ENCODE results near the gene SPTSSB. TPM values are rescaled to one million over a fixed set of nuclear protein-coding genes. Genes with fewer than 3 reads are reported as not detected.

The SPTSSB gene
- total and polyA plus RNA-seq, 2 experiments from 2014 or later = not detected

DNA sequence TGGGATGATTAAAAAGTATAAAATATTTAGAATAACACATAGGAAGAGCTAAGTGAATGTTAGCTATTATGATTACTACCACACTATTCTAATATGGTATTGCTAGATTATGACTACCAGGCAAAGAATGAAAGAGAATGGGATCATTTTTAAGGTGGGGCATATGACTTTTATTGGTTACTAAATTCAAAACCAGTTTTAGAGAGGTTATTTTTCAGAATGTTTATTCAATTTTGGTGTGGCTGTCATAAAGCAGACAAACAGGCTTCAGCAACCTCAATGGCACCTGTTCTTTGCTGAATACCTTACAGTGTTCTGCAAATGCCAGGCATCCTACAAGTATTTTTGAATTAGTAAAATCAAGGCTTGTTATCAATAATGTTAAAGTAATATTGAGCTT, 12.8 kb downstream of the SPTSSB start:
- no peak overlapping the region for H3K4me2 ChIP-seq (ENCODE audit: unreplicated experiment)
- H3K27me3 ChIP-seq (replicated peaks; ENCODE audit: insufficient read depth) = peaks cover 22% of the 10 kb centered on the region
- in situ Hi-C loops (cut with MboI) = no loop called here
- no peak overlapping the region for H3K4me3 ChIP-seq
- H2AFZ ChIP-seq = no peak overlapping the region
- H4K20me1 ChIP-seq (ENCODE audit: insufficient read depth) = no peaks in the 10 kb centered on the region
- no peak overlapping the region for H3K9ac ChIP-seq
- no peak overlapping the region for H3K27ac ChIP-seq
- H3F3A ChIP-seq (ENCODE audit: insufficient read depth) = no peaks in the 10 kb centered on the region
- no peaks in the 10 kb centered on the region for H3K4me1 ChIP-seq (ENCODE audit: insufficient read depth)
- no peaks in the 10 kb centered on the region for H3K9me3 ChIP-seq (ENCODE audit: low read depth)
- H3K9me2 ChIP-seq (ENCODE audit: insufficient read depth) = no peaks in the 10 kb centered on the region
- DNase-seq = no peak
- H3K79me2 ChIP-seq (ENCODE audit: insufficient read depth) = no peaks in the 10 kb centered on the region
- H3K36me3 ChIP-seq (ENCODE audit: low read depth) = no peaks in the 10 kb centered on the region
- TF ChIP-seq EZH2phosphoT487 (IDR thresholded peaks at IDR 0.05; ENCODE audit: insufficient read depth, low read depth) (no peak), EZH2 (IDR thresholded peaks at IDR 0.05; ENCODE audit: insufficient read depth, poor library complexity, severe bottlenecking) (no peak)

- WGBS, 2 experiments (ENCODE audit: low coverage in 1 of 2, low lambda C conversion rate in 2 of 2, missing lambda C conversion rate in 2 of 2) = 30 to 35% methylated on average over 1 of the region's 1 CpG
- Histone ChIP-seq H4K20me1 (ENCODE audit: insufficient read depth) (no peaks in the 10 kb centered on the region), H3K27me3 (replicated peaks; ENCODE audit: insufficient read depth) (peaks cover 36% of the 10 kb centered on the region), H3F3A (ENCODE audit: insufficient read depth) (no peaks in the 10 kb centered on the region), H3K79me2 (ENCODE audit: insufficient read depth) (no peaks in the 10 kb centered on the region), H3K4me2 (ENCODE audit: unreplicated experiment) (no peak overlapping the region), H3K4me1 (ENCODE audit: insufficient read depth) (no peaks in the 10 kb centered on the region), H2AFZ (no peak overlapping the region), H3K27ac (no peak overlapping the region), H3K9me2 (ENCODE audit: insufficient read depth) (no peaks in the 10 kb centered on the region), H3K9ac (no peak overlapping the region), H3K9me3 (ENCODE audit: low read depth) (no peaks in the 10 kb centered on the region), H3K36me3 (ENCODE audit: low read depth) (no peaks in the 10 kb centered on the region), H3K4me3 (no peak overlapping the region)
- TF ChIP-seq EZH2 (IDR thresholded peaks at IDR 0.05; ENCODE audit: insufficient read depth, poor library complexity, severe bottlenecking) (no peak), EZH2phosphoT487 (IDR thresholded peaks at IDR 0.05; ENCODE audit: insufficient read depth, low read depth) (no peak)
- DNase-seq = no peak
- in situ Hi-C loops (cut with MboI) = no loop called here
Measured at GRCh38 chr3:161356287-161356686, 15.0 kb downstream of the SPTSSB start.

DNA sequence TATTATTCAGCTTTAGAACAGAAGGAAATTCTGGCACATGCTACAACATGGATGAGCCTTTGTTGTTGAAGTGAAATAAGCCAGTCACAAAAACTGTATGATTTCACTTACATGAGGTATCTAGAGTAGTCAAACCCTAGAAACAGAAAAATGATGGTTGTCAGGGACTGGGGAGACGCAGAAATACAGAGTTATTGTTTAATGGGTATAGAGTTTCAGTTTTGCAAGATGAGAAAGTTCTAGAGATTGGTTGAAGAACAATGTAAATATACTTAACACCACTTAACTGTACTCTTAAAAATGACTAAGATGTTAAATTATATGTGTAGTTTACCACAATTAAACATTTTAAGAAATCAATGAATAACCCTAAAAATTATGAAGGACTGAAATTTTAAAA, 15.8 kb downstream of the SPTSSB start:
- H3K4me3 ChIP-seq = no peak overlapping the region
- 24 to 48% methylated on average over 1 of the region's 1 CpG for WGBS, 2 experiments (ENCODE audit: low coverage in 1 of 2, low lambda C conversion rate in 2 of 2, missing lambda C conversion rate in 2 of 2)
- in situ Hi-C loops (cut with MboI) = no loop called here

DNA sequence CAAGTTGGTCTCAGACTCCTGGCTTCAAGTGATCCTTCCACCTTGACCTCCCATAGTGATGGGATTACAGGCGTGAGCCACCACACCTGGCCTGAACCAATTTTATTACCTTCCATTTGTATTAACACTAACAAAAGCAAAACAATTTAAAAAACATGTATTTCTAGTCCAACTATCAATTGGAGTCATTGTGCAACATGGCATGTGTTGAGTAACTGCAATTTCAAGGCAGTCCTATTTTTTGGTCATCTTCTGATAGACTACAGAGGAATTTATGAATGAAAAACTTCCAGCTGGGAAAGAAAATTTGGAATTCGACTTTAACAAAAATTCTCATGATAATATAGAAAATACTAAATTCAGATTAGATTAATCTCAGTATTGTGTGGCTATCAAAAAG, 16.8 kb downstream of the SPTSSB start:
- TF ChIP-seq EZH2phosphoT487 (IDR thresholded peaks at IDR 0.05; ENCODE audit: insufficient read depth, low read depth) (no peak), EZH2 (IDR thresholded peaks at IDR 0.05; ENCODE audit: insufficient read depth, poor library complexity, severe bottlenecking) (no peak)
- Histone ChIP-seq H3K27ac (no peak overlapping the region), H3K36me3 (ENCODE audit: low read depth) (no peaks in the 10 kb centered on the region), H3K4me3 (no peak overlapping the region), H2AFZ (no peak overlapping the region), H3F3A (ENCODE audit: insufficient read depth) (peaks cover 8% of the 10 kb centered on the region), H3K4me2 (ENCODE audit: unreplicated experiment) (no peak overlapping the region), H3K4me1 (ENCODE audit: insufficient read depth) (peaks cover 3% of the 10 kb centered on the region), H3K9me2 (ENCODE audit: insufficient read depth) (no peaks in the 10 kb centered on the region), H3K9ac (no peak overlapping the region), H3K9me3 (ENCODE audit: low read depth) (no peaks in the 10 kb centered on the region), H3K27me3 (replicated peaks; ENCODE audit: insufficient read depth) (peaks cover 30% of the 10 kb centered on the region), H3K79me2 (ENCODE audit: insufficient read depth) (no peaks in the 10 kb centered on the region), H4K20me1 (ENCODE audit: insufficient read depth) (no peaks in the 10 kb centered on the region)
- in situ Hi-C loops (cut with MboI) = no loop called here
- 8 to 11% methylated on average over 2 of the region's 2 CpGs for WGBS, 2 experiments (ENCODE audit: low coverage in 1 of 2, low lambda C conversion rate in 2 of 2, missing lambda C conversion rate in 2 of 2)
- peak; percentile 9 for DNase-seq

More for the DNA sequence above, 15.8 kb downstream of the SPTSSB start:
- H3K27ac ChIP-seq = no peak overlapping the region
- H2AFZ ChIP-seq = no peak overlapping the region
- no peak for DNase-seq
- H3K36me3 ChIP-seq (ENCODE audit: low read depth) = no peaks in the 10 kb centered on the region
- no peak overlapping the region for H3K9ac ChIP-seq
- no peaks in the 10 kb centered on the region for H3K9me3 ChIP-seq (ENCODE audit: low read depth)
- TF ChIP-seq EZH2 (IDR thresholded peaks at IDR 0.05; ENCODE audit: insufficient read depth, poor library complexity, severe bottlenecking) (no peak), EZH2phosphoT487 (IDR thresholded peaks at IDR 0.05; ENCODE audit: insufficient read depth, low read depth) (no peak)
- H3K9me2 ChIP-seq (ENCODE audit: insufficient read depth) = no peaks in the 10 kb centered on the region
- H3K27me3 ChIP-seq (replicated peaks; ENCODE audit: insufficient read depth) = peaks cover 30% of the 10 kb centered on the region
- no peak overlapping the region for H3K4me2 ChIP-seq (ENCODE audit: unreplicated experiment)
- H3K79me2 ChIP-seq (ENCODE audit: insufficient read depth) = no peaks in the 10 kb centered on the region
- no peaks in the 10 kb centered on the region for H3F3A ChIP-seq (ENCODE audit: insufficient read depth)
- H4K20me1 ChIP-seq (ENCODE audit: insufficient read depth) = no peaks in the 10 kb centered on the region
- H3K4me1 ChIP-seq (ENCODE audit: insufficient read depth) = no peaks in the 10 kb centered on the region

DNA sequence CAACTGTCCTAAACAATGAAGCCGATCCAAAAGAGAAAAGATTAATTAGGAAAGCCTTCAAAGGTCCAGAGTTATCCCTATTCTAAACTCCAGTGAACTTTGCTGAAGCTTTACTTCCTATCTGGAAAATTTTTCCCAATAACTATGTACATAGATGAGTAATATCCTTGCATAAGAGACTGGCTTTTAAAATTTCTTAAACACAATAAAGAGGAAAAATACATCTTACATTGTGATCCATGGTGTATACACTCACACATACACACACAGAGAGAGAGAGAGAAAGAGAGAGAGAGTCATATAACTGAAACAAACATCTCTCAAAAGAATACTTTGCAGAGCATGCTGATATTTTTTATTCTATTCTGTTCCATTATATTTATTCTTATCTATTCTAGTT, 20.0 kb downstream of the SPTSSB start:
- H3K36me3 ChIP-seq (ENCODE audit: low read depth) = no peaks in the 10 kb centered on the region
- 97 to 100% methylated on average over 1 of the region's 1 CpG for WGBS, 2 experiments (ENCODE audit: low coverage in 1 of 2, low lambda C conversion rate in 2 of 2, missing lambda C conversion rate in 2 of 2)
- in situ Hi-C loops (cut with MboI) = no loop called here

More for the DNA sequence above, 20.0 kb downstream of the SPTSSB start:
- peak; percentile 11 for DNase-seq
- H3K4me3 ChIP-seq = no peak overlapping the region
- H3F3A ChIP-seq (ENCODE audit: insufficient read depth) = peaks cover 26% of the 10 kb centered on the region
- peaks cover 30% of the 10 kb centered on the region for H3K27me3 ChIP-seq (replicated peaks; ENCODE audit: insufficient read depth)
- H2AFZ ChIP-seq = no peak overlapping the region
- no peaks in the 10 kb centered on the region for H3K9me2 ChIP-seq (ENCODE audit: insufficient read depth)
- no peak overlapping the region for H3K4me2 ChIP-seq (ENCODE audit: unreplicated experiment)
- no peaks in the 10 kb centered on the region for H3K9me3 ChIP-seq (ENCODE audit: low read depth)
- no peak overlapping the region for H3K27ac ChIP-seq
- H3K4me1 ChIP-seq (ENCODE audit: insufficient read depth) = peaks cover 14% of the 10 kb centered on the region
- H3K9ac ChIP-seq = no peak overlapping the region
- TF ChIP-seq EZH2phosphoT487 (IDR thresholded peaks at IDR 0.05; ENCODE audit: insufficient read depth, low read depth) (no peak), EZH2 (IDR thresholded peaks at IDR 0.05; ENCODE audit: insufficient read depth, poor library complexity, severe bottlenecking) (no peak)
- no peaks in the 10 kb centered on the region for H3K79me2 ChIP-seq (ENCODE audit: insufficient read depth)
- no peaks in the 10 kb centered on the region for H4K20me1 ChIP-seq (ENCODE audit: insufficient read depth)

Data from GM23248 (cell line).